HG02571 (cell line): ENCODE data around the gene S100A2.
"Not testable (repeated sequence)": the region's sequence is repeated elsewhere in the genome, so short reads cannot be mapped to it uniquely, and the experiment has no call there.

Experiments
- ATAC-seq: cut with Tn5 transposase; IDR thresholded peaks from one replicate; pipeline ENCODE4 v1.9.1; 2021; ENCODE audit warnings: mild to moderate bottlenecking, moderate library complexity; ENCODE audit not compliant: unreplicated experiment

The S100A2 gene

DNA sequence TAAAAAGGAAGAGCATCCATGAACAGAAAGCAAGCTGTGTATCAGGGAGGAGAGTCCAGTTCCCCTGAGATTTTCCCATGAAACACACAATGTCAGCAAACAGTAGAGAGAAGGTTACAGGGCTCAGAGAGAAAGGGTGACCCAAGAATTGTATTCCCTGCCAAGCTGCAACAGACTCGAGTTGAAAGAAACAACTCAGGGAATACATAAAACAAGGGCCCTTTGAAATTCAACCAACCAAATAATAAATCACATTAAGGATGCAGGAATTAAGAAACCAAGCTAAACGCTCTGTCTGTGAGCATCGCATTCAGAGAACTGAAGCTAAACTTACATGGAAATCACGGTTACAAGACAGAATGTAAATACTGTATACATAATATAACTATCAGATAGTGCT is 27.1 kb upstream of the S100A2 start:
- no peak for ATAC-seq

DNA sequence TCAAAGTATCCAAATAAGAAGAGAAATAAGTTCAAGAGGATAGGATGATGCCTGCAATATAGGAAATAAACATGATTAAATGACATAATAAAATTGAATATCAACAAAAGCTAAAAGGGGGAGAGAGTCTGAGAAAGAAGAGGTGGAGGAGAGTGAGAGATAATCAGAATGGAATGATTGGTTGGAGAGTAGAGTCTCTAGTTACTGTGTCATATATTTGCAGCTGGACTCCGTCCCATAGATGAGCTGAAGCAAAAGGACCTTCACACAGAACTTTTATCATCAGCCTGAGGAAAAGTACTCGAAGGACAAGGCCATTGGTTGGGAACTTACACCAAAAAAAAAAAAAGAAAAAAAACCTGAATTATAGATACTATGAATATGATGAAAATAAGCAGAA is 22.8 kb upstream of the S100A2 start:
- ATAC-seq: no peak

DNA sequence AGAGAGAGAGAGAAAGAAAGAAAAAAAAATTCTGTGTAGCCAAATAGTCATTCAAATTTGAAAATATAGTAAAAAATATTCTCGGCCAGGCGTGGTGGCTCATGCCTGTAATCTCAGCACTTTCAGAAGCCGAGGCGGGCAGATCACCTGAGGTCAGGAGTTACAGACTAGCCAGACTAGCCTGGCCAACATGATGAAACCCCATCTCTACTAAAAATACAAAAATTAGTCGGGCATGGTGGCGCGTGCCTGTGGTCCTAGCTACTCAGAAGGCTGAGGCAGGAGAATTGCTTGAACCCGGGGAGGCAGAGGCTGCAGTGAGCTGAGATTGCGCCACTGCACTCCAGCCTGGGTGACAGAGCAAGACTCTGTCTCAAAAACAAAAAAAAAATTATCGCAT is 22.4 kb upstream of the S100A2 start:
- not testable (repeated sequence) for ATAC-seq

DNA sequence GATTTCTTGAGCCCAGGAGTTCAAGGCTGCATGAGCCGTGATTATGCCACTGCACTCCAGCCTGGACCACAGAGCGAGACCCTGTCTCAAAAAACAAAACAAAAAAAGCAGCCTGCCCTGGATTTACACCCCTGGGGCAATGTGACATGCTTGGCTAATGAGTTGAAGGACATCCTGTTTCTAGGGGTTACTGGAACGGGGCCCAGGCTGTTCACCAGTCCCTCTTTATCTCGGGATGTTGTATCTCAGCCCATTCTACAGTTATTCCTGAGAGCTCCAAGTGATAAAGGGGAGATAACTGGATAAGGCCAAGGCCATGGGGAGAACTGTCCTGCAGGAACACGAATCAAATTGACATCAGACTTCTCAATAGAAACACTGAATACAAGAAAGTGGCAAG is 21.7 kb upstream of the S100A2 start:
- no peak for ATAC-seq

DNA sequence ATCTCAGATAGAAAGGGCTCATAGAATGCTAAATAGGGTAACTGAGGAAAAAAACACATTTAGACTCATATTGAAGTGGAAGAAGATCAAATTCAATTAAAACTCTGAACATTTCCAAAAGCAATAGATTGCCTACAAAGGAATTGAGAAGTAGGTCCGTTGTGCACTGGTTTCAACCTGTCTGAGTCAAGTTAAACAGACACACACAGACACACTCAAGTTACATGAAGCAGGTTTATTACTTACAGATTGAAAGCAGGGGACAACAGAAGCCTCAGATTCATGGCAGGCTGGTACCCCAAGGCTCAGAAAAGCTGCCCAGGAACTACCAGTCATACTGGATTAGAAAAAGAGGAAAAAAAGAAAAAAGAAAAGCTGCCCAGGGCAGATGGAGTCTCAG is 20.7 kb upstream of the S100A2 start:
- no peak for ATAC-seq

DNA sequence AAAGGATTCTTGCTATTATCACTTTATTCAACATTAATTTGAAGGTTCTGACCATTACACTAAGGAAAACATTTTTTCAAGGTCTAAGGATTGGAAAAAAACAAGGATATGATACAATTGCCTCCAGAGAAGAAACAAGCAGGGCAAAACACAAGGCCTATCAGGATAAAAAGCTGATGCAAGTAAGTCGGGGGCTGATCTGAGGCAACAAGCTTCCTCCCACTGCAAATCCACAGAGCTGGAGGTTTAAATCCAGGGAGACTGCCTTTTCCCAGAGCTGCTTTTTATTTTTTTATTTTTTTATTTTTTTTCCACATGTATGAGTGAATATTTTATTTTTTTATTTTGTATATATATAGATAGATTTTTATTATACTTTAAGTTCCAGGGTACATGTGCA is 19.4 kb upstream of the S100A2 start:
- ATAC-seq: no peak

DNA sequence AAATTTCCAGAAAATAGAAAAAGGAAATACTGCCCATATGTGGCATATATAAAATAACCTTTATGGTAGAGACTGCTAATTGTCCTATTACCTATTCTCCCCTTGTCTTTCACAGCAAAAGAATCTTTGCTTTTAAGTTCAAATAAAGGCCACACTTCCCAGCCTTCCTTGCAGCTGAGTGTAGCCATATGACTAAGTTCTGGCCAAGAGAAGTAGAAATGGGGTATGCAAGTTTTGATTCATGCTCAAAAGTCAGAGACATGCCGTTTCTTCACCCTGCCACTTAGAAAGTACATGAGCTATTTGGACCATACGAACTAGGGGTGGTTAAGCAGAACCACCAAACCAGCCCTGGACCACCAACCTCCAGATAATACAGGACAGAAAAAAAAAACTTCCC is 18.3 kb upstream of the S100A2 start:
- no peak for ATAC-seq

DNA sequence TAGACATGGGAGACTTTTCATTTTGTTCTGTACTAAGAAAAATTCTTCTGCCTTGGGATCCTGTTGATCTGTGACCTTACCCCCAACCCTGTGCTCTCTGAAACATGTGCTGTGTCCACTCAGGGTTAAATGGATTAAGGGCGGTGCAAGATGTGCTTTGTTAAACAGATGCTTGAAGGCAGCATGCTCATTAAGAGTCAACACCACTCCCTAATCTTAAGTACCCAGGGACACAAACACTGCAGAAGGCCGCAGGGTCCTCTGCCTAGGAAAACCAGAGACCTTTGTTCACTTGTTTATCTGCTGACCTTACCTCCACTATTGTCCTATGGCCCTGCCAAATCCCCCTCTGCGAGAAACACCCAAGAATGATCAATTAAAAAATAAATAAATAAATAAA is 17.9 kb upstream of the S100A2 start:
- ATAC-seq: not testable (repeated sequence)

DNA sequence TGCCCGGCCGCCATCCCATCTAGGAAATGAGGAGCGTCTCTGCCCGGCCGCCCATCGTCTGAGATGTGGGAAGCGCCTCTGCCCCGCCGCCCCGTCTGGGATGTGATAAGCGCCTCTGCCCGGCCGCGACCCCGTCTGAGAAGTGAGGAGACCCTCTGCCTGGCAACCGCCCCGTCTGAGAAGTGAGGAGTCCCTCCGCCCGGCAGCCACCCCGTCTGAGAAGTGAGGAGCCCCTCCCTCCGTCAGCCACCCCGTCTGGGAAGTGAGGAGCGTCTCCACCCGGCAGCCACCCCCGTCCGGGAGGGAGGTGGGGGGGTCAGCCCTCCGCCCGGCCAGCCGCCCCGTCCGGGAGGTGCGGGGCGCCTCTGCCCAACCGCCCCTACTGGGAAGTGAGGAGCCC is 17.2 kb upstream of the S100A2 start:
- ATAC-seq: not testable (repeated sequence)

DNA sequence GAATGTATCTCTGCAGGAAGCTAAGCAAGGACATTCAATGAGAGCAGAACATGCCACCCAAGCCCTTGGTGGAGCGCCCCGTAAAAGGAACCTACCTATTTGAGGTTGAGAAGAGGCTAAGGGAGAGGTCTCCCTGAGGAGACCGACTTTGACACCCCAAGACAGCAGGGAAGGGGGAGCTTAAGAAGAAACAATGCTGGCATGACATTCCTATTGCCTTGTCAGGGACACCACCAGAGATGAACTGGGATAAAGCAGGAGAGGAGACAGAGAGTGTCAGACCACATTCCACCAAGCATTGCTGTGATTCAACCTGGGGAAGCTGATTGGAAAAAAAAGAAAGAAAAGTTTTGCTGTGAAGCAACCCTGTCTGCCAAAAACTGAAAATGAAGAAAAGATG is 13.3 kb upstream of the S100A2 start:
- no peak for ATAC-seq

DNA sequence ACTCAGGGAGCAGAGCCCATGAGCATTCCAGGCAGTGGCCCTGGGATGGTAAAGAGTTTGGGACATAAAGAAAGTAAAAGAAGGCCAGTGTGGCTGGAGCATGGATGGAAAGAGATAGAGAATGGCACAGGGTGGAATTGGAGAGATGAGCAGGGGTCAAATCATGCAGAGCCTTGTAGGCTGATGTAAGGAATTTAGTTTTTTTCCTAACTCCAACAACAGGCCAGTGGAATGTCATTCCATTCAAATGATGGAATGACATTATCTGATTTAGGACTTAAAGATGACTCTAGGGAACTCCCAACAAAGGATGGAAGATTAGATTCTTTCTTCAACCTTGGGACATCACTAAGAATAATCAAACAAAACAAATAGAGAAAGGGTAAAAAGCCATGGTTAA is 12.8 kb upstream of the S100A2 start:
- no peak for ATAC-seq

DNA sequence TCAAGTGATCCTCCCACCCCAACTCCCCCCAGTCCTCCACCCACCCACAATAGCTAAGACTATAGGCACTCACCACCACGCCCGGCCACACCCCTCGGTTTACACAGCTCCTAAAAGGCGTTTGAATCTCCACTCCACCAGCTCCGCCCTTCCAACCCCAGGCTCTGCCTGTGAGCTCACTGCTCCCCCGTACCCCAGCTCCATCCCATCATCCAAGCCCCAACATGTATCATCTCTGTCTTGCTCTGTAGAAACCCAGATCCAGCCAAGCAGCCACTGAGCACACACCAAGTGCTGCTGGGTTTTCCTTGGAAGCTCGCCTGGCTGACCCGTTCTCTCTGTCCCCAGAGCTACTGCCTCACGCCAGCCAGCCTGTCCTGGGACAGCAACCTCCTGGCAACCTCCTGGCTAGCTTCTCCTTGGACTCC is 12.0 kb upstream of the S100A2 start:
- ATAC-seq: no peak

DNA sequence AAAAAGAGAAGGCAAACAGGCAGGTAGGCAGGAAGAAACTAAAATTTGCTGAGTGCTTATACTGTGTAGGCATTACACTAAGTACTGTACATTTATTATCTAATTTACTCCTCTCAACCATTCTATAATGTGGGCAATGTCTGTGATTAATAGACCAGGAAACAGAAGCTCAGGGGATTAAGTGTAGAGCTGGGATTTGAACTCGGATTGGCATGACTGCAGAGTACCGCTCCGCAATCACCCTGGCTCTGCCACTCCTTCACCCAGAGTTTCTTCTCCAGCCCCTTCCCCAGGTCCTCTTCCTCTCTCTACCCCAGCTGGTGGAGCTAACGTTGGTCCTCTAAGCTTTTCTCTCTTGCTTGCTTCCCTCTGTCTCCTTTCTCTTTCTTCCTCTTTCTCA is 11.5 kb upstream of the S100A2 start:
- no peak for ATAC-seq

DNA sequence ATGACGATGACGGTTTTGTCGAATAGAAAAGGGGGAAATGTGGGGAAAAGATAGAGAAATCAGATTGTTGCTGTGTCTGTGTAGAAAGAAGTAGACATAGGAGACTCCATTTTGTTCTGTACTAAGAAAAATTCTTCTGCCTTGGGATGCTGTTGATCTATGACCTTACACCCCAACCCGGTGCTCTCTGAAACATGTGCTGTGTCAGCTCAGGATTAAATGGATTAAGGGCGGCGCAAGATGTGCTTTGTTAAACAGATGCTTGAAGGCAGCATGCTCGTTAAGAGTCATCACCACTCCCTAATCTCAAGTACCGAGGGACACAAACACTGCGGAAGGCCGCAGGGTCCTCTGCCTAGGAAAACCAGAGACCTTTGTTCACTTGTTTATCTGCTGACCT is 9.9 kb upstream of the S100A2 start:
- ATAC-seq: not testable (repeated sequence)

DNA sequence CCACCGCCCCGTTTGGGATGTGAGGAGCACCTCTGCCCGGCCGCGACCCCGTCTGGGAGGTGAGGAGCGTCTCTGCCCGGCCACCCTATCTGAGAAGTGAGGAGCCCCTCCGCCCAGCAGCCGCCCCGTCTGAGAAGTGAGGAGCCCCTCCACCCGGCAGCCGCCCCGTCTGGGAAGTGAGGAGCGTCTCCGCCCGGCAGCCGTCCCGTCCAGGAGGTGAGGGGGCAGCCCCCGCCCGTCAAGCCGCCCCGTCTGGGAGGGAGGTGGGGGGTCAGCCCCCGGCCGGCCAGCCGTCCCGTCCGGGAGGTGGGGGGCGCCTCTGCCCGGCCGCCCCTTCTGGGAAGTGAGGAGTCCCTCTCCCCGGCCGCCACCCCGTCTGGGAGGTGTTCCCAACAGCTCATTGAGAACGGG is 9.4 kb upstream of the S100A2 start:
- not testable (repeated sequence) for ATAC-seq

DNA sequence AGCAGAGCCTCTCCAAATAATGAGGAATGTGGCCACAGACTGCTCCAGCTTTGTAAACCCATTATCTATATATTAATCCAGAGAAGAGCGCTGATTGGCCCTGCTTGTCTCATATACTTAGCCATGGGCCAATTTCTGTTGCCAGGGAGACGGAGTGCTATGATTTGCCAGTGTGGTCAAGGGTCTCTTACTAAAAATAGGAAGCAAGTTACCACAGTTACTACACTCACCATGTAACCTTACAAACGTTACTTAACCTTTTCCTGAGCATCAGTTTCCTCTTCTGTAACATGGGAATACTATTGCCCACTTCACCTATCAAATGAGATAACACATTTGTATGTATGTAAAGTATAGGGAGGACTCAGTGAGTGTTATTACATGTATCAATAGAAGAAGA is 7.7 kb upstream of the S100A2 start:
- no peak for ATAC-seq

DNA sequence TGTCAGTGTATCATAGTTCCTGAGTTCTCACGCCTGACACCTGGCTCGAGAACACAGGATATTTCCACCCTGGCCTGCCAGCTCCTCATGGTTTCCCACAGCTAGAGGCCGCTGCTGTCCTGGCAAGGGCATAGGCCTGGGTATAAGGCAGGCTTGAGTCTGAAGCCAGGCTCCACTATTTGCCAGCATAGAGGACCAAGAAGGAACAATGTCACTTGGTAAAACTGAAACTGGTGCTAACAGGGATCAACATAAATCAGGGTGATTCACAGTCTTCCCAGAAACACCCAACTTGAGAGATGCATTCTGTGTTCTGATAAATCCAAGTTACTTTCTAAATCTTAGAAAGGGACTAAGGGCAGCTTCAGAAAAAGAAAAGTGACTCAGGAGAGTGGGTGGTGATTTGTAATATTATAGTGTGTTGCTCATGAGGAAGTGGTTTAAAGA is 6.9 kb upstream of the S100A2 start:
- ATAC-seq: no peak

DNA sequence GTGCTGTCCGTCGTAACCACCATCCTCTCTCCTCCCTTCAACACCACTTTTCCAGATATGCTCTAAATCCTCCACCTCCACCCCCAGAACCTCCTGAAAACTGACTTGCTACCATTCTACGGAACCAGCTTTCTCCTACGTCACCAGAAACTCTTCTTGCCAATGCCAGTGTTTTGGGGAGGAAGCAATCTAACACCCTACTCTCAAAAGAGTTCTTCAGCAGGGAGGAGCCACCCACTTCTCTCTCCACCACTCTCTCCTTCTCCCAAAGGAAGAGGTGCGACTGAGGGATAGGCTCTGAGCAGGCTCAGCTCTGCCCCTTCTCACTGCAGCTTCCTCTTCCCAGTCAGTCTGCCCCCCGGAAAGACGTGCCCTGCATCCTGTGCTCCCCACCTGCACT is 6.1 kb upstream of the S100A2 start:
- no peak for ATAC-seq

DNA sequence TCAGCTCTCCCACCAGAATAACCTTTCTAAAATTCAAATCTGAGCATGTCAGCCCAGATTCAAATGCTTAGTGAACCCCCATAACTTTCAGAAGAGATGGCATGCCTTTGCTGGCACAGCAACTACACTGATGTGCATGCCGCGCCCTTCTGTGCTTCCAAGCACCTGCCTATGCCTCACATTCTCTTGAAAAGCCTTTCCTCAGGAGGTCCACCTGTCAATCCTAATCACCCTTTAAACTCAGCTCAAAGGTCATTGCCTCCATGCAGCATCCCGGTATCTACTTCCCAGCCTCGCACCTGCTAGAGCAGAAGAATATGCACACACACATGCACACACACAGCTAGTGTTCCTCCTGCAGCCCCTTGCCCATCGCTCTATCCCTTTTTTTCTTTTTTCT is 5.2 kb upstream of the S100A2 start:
- ATAC-seq: no peak

DNA sequence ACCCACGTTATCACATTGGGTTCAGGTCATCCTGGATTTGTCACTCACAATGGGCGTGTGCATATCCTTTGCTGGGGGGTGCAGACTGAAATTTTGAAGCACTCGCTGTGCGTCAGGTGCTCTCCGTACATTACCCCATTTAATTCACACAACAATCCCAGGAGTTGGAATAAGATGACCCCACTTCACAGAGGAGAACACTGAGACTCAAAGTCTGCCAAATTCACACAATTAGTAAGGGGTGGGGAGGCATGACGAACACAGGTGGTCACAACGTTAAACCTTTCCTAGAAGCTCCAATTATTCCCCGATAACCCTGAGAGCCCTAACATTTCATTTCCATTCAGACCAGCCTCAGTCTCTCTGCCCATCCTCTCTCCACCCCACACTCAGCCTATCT is 3.8 kb upstream of the S100A2 start:
- no peak for ATAC-seq

DNA sequence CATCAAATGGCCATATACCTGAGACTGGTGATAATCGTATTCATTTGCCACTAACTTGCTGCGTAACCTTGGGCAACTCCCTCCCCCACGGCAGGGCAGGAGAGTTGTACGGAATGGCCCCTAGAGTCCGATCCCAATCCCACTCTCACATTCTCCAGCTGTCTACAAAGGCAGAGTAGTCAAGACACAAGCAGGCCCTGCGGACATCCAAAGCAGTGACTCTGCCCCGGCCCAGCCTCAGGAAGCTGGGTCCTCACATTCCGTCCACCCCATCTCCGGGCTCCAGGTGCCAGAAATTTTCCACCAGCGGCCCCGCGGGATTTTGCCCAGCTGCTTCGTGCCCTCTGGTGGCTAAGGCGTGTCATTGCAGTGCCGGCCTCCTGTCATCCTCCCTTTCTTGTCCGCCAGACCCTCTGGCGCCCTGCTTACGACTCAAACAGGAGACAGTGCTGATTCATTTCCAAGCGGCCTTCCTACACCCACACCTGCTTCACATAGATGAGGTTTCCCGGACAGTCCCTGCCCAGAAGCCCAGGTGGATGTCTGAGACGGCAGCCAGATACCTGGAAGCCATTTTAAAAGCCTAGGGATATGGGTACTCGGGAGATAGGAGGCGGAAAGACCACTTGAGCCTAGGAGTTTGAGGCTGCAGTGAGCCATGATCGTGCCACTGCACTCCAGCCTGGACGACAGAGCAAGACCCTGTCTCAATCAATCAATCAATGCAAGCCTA is 2.9 kb upstream of the S100A2 start:
- ATAC-seq: no peak

DNA sequence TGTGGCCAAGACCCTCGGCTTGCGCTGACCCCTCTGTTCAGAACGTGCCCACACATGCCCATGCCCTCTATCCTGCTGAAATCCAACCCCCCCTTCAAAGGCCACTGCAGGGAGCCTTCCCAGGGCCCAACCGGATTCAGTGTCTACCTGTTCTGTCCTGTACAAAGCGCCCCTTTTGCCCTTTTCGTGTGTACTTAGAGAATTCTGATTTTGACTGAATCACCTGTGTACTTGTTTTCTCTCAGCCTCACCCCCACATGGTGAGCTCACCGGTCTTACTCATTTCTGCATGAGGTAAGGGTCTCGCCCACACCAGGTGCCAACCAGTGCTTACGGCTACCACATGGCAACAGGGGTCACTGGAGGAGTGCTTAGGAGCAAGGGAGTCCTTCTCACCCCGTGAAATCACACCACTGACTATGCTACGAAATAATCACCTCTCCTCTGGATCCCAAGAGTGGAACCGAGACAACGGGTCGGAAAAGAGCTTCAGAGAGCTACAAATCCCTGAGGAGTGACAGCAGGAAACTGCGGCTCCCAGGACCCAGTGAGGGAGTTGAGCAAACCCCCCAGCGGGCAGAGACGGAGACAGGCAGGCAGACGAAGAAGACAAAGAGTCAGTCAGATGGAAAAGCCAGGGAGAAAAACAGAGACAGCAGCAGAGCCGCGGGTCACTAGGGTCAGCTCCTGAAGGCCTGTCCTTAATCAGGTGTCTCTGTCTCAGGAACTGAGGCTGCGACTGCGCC is 2.1 kb upstream of the S100A2 start:
- no peak for ATAC-seq
